CD4-positive, alpha-beta T cell (primary cell): Measurements from ENCODE around the gene LIMCH1. TPM values are rescaled to one million over a fixed set of nuclear protein-coding genes. Genes with fewer than 3 reads are reported as not detected.

ENCODE experiments used
- ATAC-seq: fragments of 200-7000 bp; cut with Tn5 transposase; one replicate; pipeline ENCODE4 v1.10.0; 2022; ENCODE audit warnings: mild to moderate bottlenecking; ENCODE audit not compliant: poor library complexity
- CTCF ChIA-PET: fragments of 350-600 bp; sonication (Branson Sonifier 250); formaldehyde crosslinking; loops from one replicate; lab custom pipeline; 2021; ENCODE audit warnings: antibody characterized with exemption, inconsistent platforms; lab: Charles Lee
- POLR2A ChIA-PET: fragments of 350-600 bp; sonication (Branson Sonifier 250); formaldehyde crosslinking; loops from one replicate; lab custom pipeline; 2021; ENCODE audit warnings: antibody characterized with exemption, inconsistent platforms; lab: Charles Lee
- DNase-seq, 14 experiments: peaks; one replicate each; pipeline ENCODE4 v3.0.0-alpha.2; 2013 to 2020; ENCODE audit warnings: mixed read lengths in 2 of 14
- H3K27ac ChIP-seq, 2 donors: one replicate each; pipeline versions ENCODE4 v1.5.1 to v1.7.0; 2013; ENCODE audit warnings: low read length in 2 of 2, low read depth in 1 of 2, mild to moderate bottlenecking in 1 of 2
- H3K27me3 ChIP-seq, 2 experiments: 1 replicate in 1 of 2; 2 replicates in 1 of 2; pipeline versions ENCODE4 v1.6.1 to v1.7.0; 2013; ENCODE audit warnings: low read length in 2 of 2, control low read depth in 1 of 2, mild to moderate bottlenecking in 1 of 2, moderate library complexity in 1 of 2; ENCODE audit not compliant: insufficient read depth in 2 of 2, control insufficient read depth in 1 of 2
- H3K36me3 ChIP-seq: one replicate; pipeline ENCODE4 v1.6.1; 2013; ENCODE audit warnings: low read length, control low read depth; ENCODE audit not compliant: insufficient read depth
- H3K4me1 ChIP-seq: one replicate; pipeline ENCODE4 v1.6.1; 2013; ENCODE audit warnings: low read length, control low read depth; ENCODE audit not compliant: insufficient read depth
- H3K4me3 ChIP-seq: one replicate; pipeline ENCODE4 v1.5.1; 2013; ENCODE audit warnings: mild to moderate bottlenecking, low read length, moderate library complexity
- H3K9me3 ChIP-seq, 2 experiments: 1 replicate in 1 of 2; 2 replicates in 1 of 2; pipeline versions ENCODE4 v1.6.1 to v1.7.0; 2013; ENCODE audit warnings: low read length in 2 of 2, mild to moderate bottlenecking in 2 of 2, control low read depth in 1 of 2, moderate library complexity in 1 of 2; ENCODE audit not compliant: control insufficient read depth in 1 of 2, insufficient read depth in 1 of 2
- H3K27ac Mint-ChIP-seq: one replicate; pipeline ENCODE4 v1.8.0; 2020; ENCODE audit warnings: mixed read lengths
- H3K27me3 Mint-ChIP-seq: one replicate; pipeline ENCODE4 v1.8.0; 2021; ENCODE audit warnings: mixed read lengths
- H3K36me3 Mint-ChIP-seq: one replicate; pipeline ENCODE4 v1.8.0; 2021; ENCODE audit warnings: low read depth, mixed read lengths
- H3K4me1 Mint-ChIP-seq: one replicate; pipeline ENCODE4 v1.8.0; 2021; ENCODE audit warnings: low read depth, mixed read lengths
- H3K4me3 Mint-ChIP-seq: one replicate; pipeline ENCODE4 v1.8.0; 2020; ENCODE audit warnings: mild to moderate bottlenecking, mixed read lengths
- H3K9me3 Mint-ChIP-seq: one replicate; pipeline ENCODE4 v1.8.0; 2020; ENCODE audit warnings: mixed read lengths
- CTCF ChIP-seq: fragments of 200-600 bp; IDR thresholded peaks from one replicate; pipeline ENCODE4 v1.8.0; 2022; ENCODE audit warnings: antibody characterized with exemption, mild to moderate bottlenecking
- intact Hi-C, 2 experiments: fragments of 100-400 bp; cut with DNase I in 1 of 2; cut with micrococcal nuclease in 1 of 2; formaldehyde crosslinking; loops; one replicate each; pipeline versions ENCODE4 v1.15.1 to v1.9.0; 2023 to 2025; cut with DNase I, micrococcal nuclease
- total RNA-seq, 174 experiments: library from RNA in 2 of 174; stranded (reverse) in 2 of 174; gene quantifications; one replicate each; pipeline ENCODE4 v1.2.3 and lab custom pipeline; 2021 to 2026

The LIMCH1 gene
- total RNA-seq, 2 experiments from 2014 or later: not detected

GRCh38 chr4:41567186-41567585 is 29.2 kb downstream of the LIMCH1 start:
- H3K27ac ChIP-seq: no peak overlapping the region
- Mint-ChIP-seq H3K27ac (no peak overlapping the region), H3K36me3 (no peaks in the 10 kb centered on the region), H3K27me3 (peaks cover 5% of the 10 kb centered on the region), H3K9me3 (peaks cover 3% of the 10 kb centered on the region), H3K4me3 (no peak overlapping the region), H3K4me1 (no peaks in the 10 kb centered on the region)
- ATAC-seq (no peak), DNase-seq (no peak)
- H3K4me1 ChIP-seq: no peaks in the 10 kb centered on the region
- H3K4me3 ChIP-seq: no peak overlapping the region
- ChIA-PET POLR2A (no interaction called here), CTCF (no interaction called here)
- H3K9me3 ChIP-seq: no peaks in the 10 kb centered on the region
- H3K36me3 ChIP-seq: no peaks in the 10 kb centered on the region
- intact Hi-C loops: no loop called here
- no peak for TF ChIP-seq CTCF
- H3K27me3 ChIP-seq: no peaks in the 10 kb centered on the region

- no peaks in the 10 kb centered on the region for H3K27me3 ChIP-seq
- H3K4me3 Mint-ChIP-seq: no peak overlapping the region
- no peaks in the 10 kb centered on the region for H3K4me1 Mint-ChIP-seq
- H3K9me3 Mint-ChIP-seq: peaks cover 3% of the 10 kb centered on the region
- intact Hi-C loops: no loop called here
- POLR2A ChIA-PET: no interaction called here
- H3K27me3 Mint-ChIP-seq: peaks cover 5% of the 10 kb centered on the region
- H3K36me3 ChIP-seq: no peaks in the 10 kb centered on the region
- DNase-seq (no peak), ATAC-seq (no peak)
- CTCF ChIA-PET: no interaction called here
- H3K27ac Mint-ChIP-seq: no peak overlapping the region
- no peaks in the 10 kb centered on the region for H3K9me3 ChIP-seq
- no peaks in the 10 kb centered on the region for H3K4me1 ChIP-seq
- H3K27ac ChIP-seq: no peak overlapping the region
- no peak overlapping the region for H3K4me3 ChIP-seq
- no peaks in the 10 kb centered on the region for H3K36me3 Mint-ChIP-seq
- no peak for TF ChIP-seq CTCF
These were observed 30.4 kb downstream of the LIMCH1 start for GRCh38 chr4:41568363-41568762.

- no peak overlapping the region for H3K27ac Mint-ChIP-seq
- TF ChIP-seq CTCF: no peak
- peaks cover 3% of the 10 kb centered on the region for H3K9me3 Mint-ChIP-seq
- peaks cover 5% of the 10 kb centered on the region for H3K27me3 Mint-ChIP-seq
- ATAC-seq (no peak), DNase-seq (no peak)
- no peaks in the 10 kb centered on the region for H3K27me3 ChIP-seq
- no peaks in the 10 kb centered on the region for H3K9me3 ChIP-seq
- no peaks in the 10 kb centered on the region for H3K36me3 Mint-ChIP-seq
- ChIA-PET CTCF (no interaction called here), POLR2A (no interaction called here)
- H3K4me1 ChIP-seq: no peaks in the 10 kb centered on the region
- no peaks in the 10 kb centered on the region for H3K36me3 ChIP-seq
- no peak overlapping the region for H3K4me3 Mint-ChIP-seq
- no peaks in the 10 kb centered on the region for H3K4me1 Mint-ChIP-seq
- no peak overlapping the region for H3K4me3 ChIP-seq
- H3K27ac ChIP-seq: no peak overlapping the region
- intact Hi-C loops: no loop called here
These were observed 32.0 kb downstream of the LIMCH1 start for GRCh38 chr4:41569961-41570360.
